Mammary epithelial cell (primary cell): ENCODE measurements around the gene RIMS3.

Source experiments
- EZH2 ChIP-seq: IDR thresholded peaks from 2 replicates; pipeline ENCODE4 v1.6.1; 2012; ENCODE audit warnings: low read length, inconsistent platforms, borderline replicate concordance
- TF ChIP-seq, protein P1 (sequence below), 2 donors: IDR thresholded peaks in 1 of 2; conservative IDR thresholded peaks in 1 of 2; 2 replicates each; pipeline ENCODE4 v1.5.1; 2011 to 2012; ENCODE audit warnings: inconsistent platforms in 2 of 2, low read length in 2 of 2, mild to moderate bottlenecking in 2 of 2, control low read depth in 1 of 2, low read depth in 1 of 2; ENCODE audit not compliant: insufficient read depth in 1 of 2; ENCODE audit errors: extremely low read depth in 1 of 2

DNA sequence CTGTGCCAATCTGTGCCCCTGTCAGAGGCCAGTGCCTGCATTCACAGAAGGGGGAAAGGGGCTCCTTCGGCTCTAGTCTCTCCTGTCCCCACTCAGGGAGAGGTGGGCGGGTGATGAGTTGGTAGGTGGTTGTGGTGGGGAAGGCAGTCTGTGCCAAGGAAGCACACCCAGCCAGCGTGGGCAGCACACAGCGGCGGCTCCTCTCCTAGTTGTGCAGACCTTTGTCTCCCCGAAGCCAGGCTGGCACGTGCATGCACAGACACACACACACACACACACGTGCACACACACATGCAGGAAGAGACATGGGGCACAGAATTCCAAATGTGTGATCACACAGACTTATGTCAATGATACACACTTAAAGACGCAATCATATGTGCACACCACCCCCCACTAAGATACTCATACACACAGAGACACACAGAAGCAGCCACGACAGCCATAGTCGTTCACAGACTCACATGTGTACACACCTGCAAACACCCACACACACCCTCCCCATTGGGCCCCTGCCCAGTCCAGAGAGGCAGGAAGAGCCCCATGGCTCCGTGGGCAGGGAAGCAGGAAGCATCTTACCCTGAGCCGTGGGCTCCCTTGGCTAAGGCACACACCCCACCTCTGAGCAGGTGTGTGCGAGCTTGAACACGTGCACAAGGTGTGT is 16.4 kb downstream of the RIMS3 start:
- TF ChIP-seq, protein P1, sequence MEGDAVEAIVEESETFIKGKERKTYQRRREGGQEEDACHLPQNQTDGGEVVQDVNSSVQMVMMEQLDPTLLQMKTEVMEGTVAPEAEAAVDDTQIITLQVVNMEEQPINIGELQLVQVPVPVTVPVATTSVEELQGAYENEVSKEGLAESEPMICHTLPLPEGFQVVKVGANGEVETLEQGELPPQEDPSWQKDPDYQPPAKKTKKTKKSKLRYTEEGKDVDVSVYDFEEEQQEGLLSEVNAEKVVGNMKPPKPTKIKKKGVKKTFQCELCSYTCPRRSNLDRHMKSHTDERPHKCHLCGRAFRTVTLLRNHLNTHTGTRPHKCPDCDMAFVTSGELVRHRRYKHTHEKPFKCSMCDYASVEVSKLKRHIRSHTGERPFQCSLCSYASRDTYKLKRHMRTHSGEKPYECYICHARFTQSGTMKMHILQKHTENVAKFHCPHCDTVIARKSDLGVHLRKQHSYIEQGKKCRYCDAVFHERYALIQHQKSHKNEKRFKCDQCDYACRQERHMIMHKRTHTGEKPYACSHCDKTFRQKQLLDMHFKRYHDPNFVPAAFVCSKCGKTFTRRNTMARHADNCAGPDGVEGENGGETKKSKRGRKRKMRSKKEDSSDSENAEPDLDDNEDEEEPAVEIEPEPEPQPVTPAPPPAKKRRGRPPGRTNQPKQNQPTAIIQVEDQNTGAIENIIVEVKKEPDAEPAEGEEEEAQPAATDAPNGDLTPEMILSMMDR (conservative IDR thresholded peaks at IDR 0.05 in 1 of 2, IDR thresholded peaks at IDR 0.05 in 1 of 2; ENCODE audit: extremely low read depth in 1 of 2, insufficient read depth in 1 of 2, low read depth in 1 of 2, low read length in 2 of 2), result no peak
- no peak for TF ChIP-seq EZH2
